ENCODE data around the gene GRK3.

DNA sequence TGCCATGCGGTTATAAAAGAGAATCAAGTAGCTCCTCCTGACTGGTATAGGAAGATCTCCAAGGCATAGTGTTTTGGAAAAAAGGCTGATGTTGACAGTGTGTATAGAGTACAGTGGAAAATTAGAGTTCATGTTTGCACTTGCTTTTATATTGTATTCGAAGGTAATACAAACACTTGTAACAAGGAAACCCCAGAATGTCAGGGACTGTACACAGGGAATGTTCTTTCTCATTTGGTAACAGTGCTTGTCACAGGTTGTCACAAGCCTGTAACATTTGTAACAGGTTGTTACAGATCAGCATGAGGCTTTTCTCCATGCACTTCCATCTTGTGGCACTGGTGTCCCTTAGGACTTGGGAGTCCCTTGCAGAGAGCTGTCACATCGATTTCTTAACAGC is 64.0 kb downstream of the GRK3 start:
- no peak for TF ChIP-seq EZH2phosphoT487 (IDR thresholded peaks at IDR 0.05; ENCODE audit: borderline replicate concordance, low read length)
- TF ChIP-seq, protein P1, sequence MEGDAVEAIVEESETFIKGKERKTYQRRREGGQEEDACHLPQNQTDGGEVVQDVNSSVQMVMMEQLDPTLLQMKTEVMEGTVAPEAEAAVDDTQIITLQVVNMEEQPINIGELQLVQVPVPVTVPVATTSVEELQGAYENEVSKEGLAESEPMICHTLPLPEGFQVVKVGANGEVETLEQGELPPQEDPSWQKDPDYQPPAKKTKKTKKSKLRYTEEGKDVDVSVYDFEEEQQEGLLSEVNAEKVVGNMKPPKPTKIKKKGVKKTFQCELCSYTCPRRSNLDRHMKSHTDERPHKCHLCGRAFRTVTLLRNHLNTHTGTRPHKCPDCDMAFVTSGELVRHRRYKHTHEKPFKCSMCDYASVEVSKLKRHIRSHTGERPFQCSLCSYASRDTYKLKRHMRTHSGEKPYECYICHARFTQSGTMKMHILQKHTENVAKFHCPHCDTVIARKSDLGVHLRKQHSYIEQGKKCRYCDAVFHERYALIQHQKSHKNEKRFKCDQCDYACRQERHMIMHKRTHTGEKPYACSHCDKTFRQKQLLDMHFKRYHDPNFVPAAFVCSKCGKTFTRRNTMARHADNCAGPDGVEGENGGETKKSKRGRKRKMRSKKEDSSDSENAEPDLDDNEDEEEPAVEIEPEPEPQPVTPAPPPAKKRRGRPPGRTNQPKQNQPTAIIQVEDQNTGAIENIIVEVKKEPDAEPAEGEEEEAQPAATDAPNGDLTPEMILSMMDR (IDR thresholded peaks at IDR 0.05; ENCODE audit: low read depth, low read length, poor library complexity, severe bottlenecking) = no peak

All from DOHH2 (cell line).